ENCODE results near the gene TUT7.

DNA sequence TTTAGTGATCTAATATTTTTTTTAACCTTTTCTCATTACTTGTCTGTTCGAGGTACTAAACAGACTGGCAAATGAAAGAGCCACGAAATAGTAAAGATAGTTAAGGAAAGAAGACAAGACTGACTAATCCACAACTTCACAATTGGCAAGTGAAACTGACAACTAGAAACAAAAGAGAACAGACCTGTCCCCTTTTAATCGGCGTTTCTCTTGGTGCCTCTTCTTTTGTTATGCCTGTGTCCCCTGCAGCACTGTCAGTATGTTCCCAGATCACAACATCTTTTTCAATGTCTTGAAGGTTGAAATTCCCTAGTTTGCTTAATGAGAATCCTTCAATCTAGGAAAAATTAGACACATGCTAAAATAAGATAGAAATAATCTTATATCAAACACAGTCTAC, 26.1 kb downstream of the TUT7 start:
- TF ChIP-seq POLR2AphosphoS5 (IDR thresholded peaks at IDR 0.05; ENCODE audit: low read depth) (no peak), JUNB (IDR thresholded peaks at IDR 0.05; ENCODE audit: unreplicated experiment) (no peak)

Measured in GM23338 (cell line).